ENCODE results near the gene AHCTF1.

- no peak for TF ChIP-seq CBX2 (IDR thresholded peaks at IDR 0.05; ENCODE audit: insufficient read depth, low read length, poor library complexity, severe bottlenecking)
- no peak for TF ChIP-seq MITF (IDR thresholded peaks at IDR 0.05)
- TF ChIP-seq CBX1 (IDR thresholded peaks at IDR 0.05; ENCODE audit: low read depth) = no peak
Measured at GRCh38 chr1:246969621-246970020, 37.9 kb upstream of the AHCTF1 start.

Measured in K562 (cell line).